Panc1 (cell line): Measurements from ENCODE around the gene YWHAG. TPM values are rescaled to one million over a fixed set of nuclear protein-coding genes. Genes with fewer than 3 reads are reported as not detected.
"Not testable (repeated sequence)": the region's sequence is repeated elsewhere in the genome, so short reads cannot be mapped to it uniquely, and the experiment has no call there.

ENCODE experiments used
- ATAC-seq: fragments of 200-7000 bp; cut with Tn5 transposase; 2 replicates; pipeline ENCODE4 v1.9.1; 2020; ENCODE audit warnings: mild to moderate bottlenecking, moderate library complexity
- BruUV-seq: library from RNA; stranded (reverse); fragments of 400-500 nt; replicated peaks from 2 replicates; lab custom pipeline; 2021; lab: Mats Ljungman, UMichigan
- CTCF ChIA-PET: fragments of 300-600 bp; sonication (Branson Sonifier 250); formaldehyde crosslinking; loops from one replicate; lab custom pipeline; 2022; ENCODE audit warnings: antibody characterized with exemption; lab: Charles Lee
- POLR2A ChIA-PET: fragments of 300-600 bp; sonication (Branson Sonifier 250); formaldehyde crosslinking; loops from one replicate; lab custom pipeline; 2022; ENCODE audit warnings: antibody characterized with exemption; lab: Charles Lee
- DNase-seq: peaks from one replicate; pipeline ENCODE4 v3.0.0-alpha.2; 2010; ENCODE audit warnings: low read depth, low spot score
- H3K27ac ChIP-seq: 2 replicates; pipeline ENCODE4 v1.5.1; 2011; ENCODE audit warnings: mild to moderate bottlenecking, low read length, inconsistent platforms
- H3K27me3 ChIP-seq: fragments of 200-500 bp; sonication (Bioruptor generic); 2 replicates; pipeline ENCODE4 v1.6.0; 2014; ENCODE audit warnings: low read length, inconsistent platforms; ENCODE audit not compliant: control insufficient read depth, insufficient read depth
- H3K36me3 ChIP-seq: fragments of 200-500 bp; sonication (Bioruptor generic); 2 replicates; pipeline ENCODE4 v1.5.1; 2014; ENCODE audit warnings: inconsistent platforms, mild to moderate bottlenecking, low read length, moderate library complexity; ENCODE audit not compliant: control insufficient read depth, insufficient read depth
- H3K4me1 ChIP-seq: 2 replicates; pipeline ENCODE4 v1.5.1; 2011; ENCODE audit warnings: inconsistent platforms, mild to moderate bottlenecking, low read length, moderate library complexity; ENCODE audit not compliant: control insufficient read depth, insufficient read depth
- H3K4me3 ChIP-seq, 2 experiments: 2 replicates each; pipeline ENCODE4 v1.5.1; 2011 to 2012; ENCODE audit warnings: low read depth in 2 of 2, low read length in 2 of 2, mild to moderate bottlenecking in 2 of 2, inconsistent platforms in 1 of 2, moderate library complexity in 1 of 2
- H3K9me3 ChIP-seq: fragments of 200-500 bp; sonication (Bioruptor generic); 2 replicates; pipeline ENCODE4 v1.5.1; 2014; ENCODE audit warnings: low read depth, mild to moderate bottlenecking, inconsistent platforms, low read length, moderate library complexity; ENCODE audit not compliant: control insufficient read depth, insufficient read depth
- CTCF ChIP-seq: fragments of 450-650 bp; IDR thresholded peaks from 2 replicates; pipeline ENCODE4 v1.5.1; 2017; ENCODE audit warnings: mild to moderate bottlenecking
- POLR2AphosphoS5 ChIP-seq: IDR thresholded peaks from 2 replicates; pipeline ENCODE4 v1.6.1; 2012; ENCODE audit warnings: mild to moderate bottlenecking, low read depth, low read length, moderate library complexity
- REST ChIP-seq, 2 experiments: IDR thresholded peaks; 2 replicates each; pipeline ENCODE4 v1.6.1; 2011 to 2012; ENCODE audit warnings: low read depth in 2 of 2, control low read depth in 1 of 2, low read length in 1 of 2, mild to moderate bottlenecking in 1 of 2, moderate library complexity in 1 of 2; ENCODE audit not compliant: insufficient read depth in 1 of 2
- SIN3A ChIP-seq: IDR thresholded peaks from 2 replicates; pipeline ENCODE4 v1.6.1; 2012; ENCODE audit warnings: low read depth, mild to moderate bottlenecking, low read length, moderate library complexity, borderline replicate concordance; ENCODE audit not compliant: insufficient read depth
- TCF7L2 ChIP-seq: IDR thresholded peaks from 2 replicates; pipeline ENCODE4 v1.6.1; 2011; ENCODE audit warnings: mild to moderate bottlenecking, low read depth, low read length, inconsistent platforms
- in situ Hi-C: cut with HindIII; loops from 2 replicates; pipeline ENCODE4 v1.10.0; 2016; ENCODE audit warnings: low sequenced_read_pairs, low pct_unique_long_range_greater_than_20kb
- intact Hi-C: fragments of 100-400 bp; cut with micrococcal nuclease; formaldehyde crosslinking; loops from one replicate; pipeline ENCODE4 v1.10.0; 2022; ENCODE audit not compliant: unreplicated experiment
- total RNA-seq: library from RNA; stranded (reverse); gene quantifications from one replicate; pipeline ENCODE4 v1.2.1, GENCODE V29; 2021; ENCODE audit not compliant: unreplicated experiment

The YWHAG gene
- total RNA-seq, 1 experiment from 2014 or later: 210 TPM

GRCh38 chr7:76294344-76295024, 64.3 kb downstream of the YWHAG start:
- ATAC-seq (peak; percentile 74), DNase-seq (no peak)
- in situ Hi-C loops (no loop called here), intact Hi-C loops (no loop called here)
- no peak for TF ChIP-seq TCF7L2
- TF ChIP-seq CTCF: no peak
- TF ChIP-seq REST (IDR thresholded peaks at IDR 0.05; ENCODE audit: insufficient read depth in 1 of 2, low read depth in 2 of 2, low read length in 1 of 2): no peak
- no peak for TF ChIP-seq SIN3A
- peak; percentile 39; the same call in 1 of the 2 replicates for TF ChIP-seq POLR2AphosphoS5
- H3K36me3 ChIP-seq: no peaks in the 10 kb centered on the region
- ChIA-PET CTCF (no interaction called here), POLR2A (no interaction called here)
- H3K4me1 ChIP-seq: peaks cover 48% of the 10 kb centered on the region
- H3K27me3 ChIP-seq: no peaks in the 10 kb centered on the region
- peak overlapping the region; percentile 91 for H3K27ac ChIP-seq
- no TSS peak for BruUV-seq
- no peaks in the 10 kb centered on the region for H3K9me3 ChIP-seq
- peak overlapping the region; percentile 3 to 47; a peak in 2 of 4 replicates for H3K4me3 ChIP-seq

GRCh38 chr7:76293407-76293901, 65.3 kb downstream of the YWHAG start:
- DNase-seq: no peak
- no TSS peak for BruUV-seq
- in situ Hi-C loops (no loop called here), intact Hi-C loops (no loop called here)
- CTCF ChIA-PET: no interaction called here
- H3K36me3 ChIP-seq: no peaks in the 10 kb centered on the region
- H3K27ac ChIP-seq: peak overlapping the region; percentile 91
- no peak for ATAC-seq
- POLR2A ChIA-PET: no interaction called here
- no peaks in the 10 kb centered on the region for H3K27me3 ChIP-seq
- TF ChIP-seq SIN3A (no peak), POLR2AphosphoS5 (no peak), CTCF (no peak), TCF7L2 (no peak), REST (IDR thresholded peaks at IDR 0.05; ENCODE audit: insufficient read depth in 1 of 2, low read depth in 2 of 2, low read length in 1 of 2) (no peak)
- H3K4me1 ChIP-seq: peaks cover 48% of the 10 kb centered on the region
- H3K4me3 ChIP-seq: no peak overlapping the region
- H3K9me3 ChIP-seq: no peaks in the 10 kb centered on the region

- BruUV-seq, intact Hi-C loops, ATAC-seq, in situ Hi-C loops, H3K36me3 ChIP-seq, H3K9me3 ChIP-seq, DNase-seq, H3K27me3 ChIP-seq, H3K4me3 ChIP-seq: not testable (repeated sequence)
- POLR2A ChIA-PET: interaction anchor here (0.6 to 0.7 kb wide), 2 partner anchors 10 to 26 kb away, joined by 4 to 9 read pairs; no protein-coding TSS in a partner anchor
- peaks cover 48% of the 10 kb centered on the region for H3K4me1 ChIP-seq
- CTCF ChIA-PET: interaction anchor here (0.6 to 2.2 kb wide), 4 partner anchors 11 to 126 kb away, joined by 3 to 23 read pairs (median 10); no protein-coding TSS in a partner anchor
- peak overlapping the region; percentile 91 for H3K27ac ChIP-seq
Measured at GRCh38 chr7:76292911-76293310, 65.9 kb downstream of the YWHAG start.
